Endothelial cell (in vitro differentiated cells): Measurements from ENCODE around the gene SLFN11. TPM values are rescaled to one million over a fixed set of nuclear protein-coding genes. Genes with fewer than 3 reads are reported as not detected.
A peak's percentile ranks its signal among the peaks of the same experiment; 100 is the strongest.

Source experiments
- DNase-seq: peaks from one replicate; pipeline ENCODE4 v3.0.0; 2021; ENCODE audit warnings: low spot score
- H3K27ac Mint-ChIP-seq: one replicate; pipeline ENCODE4 v1.8.0; 2021; ENCODE audit warnings: mixed read lengths, inconsistent platforms; ENCODE audit not compliant: unreplicated experiment
- H3K27me3 Mint-ChIP-seq: one replicate; pipeline ENCODE4 v1.8.0; 2021; ENCODE audit warnings: mild to moderate bottlenecking, moderate library complexity, mixed read lengths, inconsistent platforms; ENCODE audit not compliant: unreplicated experiment
- H3K36me3 Mint-ChIP-seq: one replicate; pipeline ENCODE4 v1.8.0; 2021; ENCODE audit warnings: mild to moderate bottlenecking, low read depth, mixed read lengths, inconsistent platforms; ENCODE audit not compliant: unreplicated experiment
- H3K4me1 Mint-ChIP-seq: one replicate; pipeline ENCODE4 v1.8.0; 2021; ENCODE audit warnings: mild to moderate bottlenecking, mixed read lengths, inconsistent platforms; ENCODE audit not compliant: unreplicated experiment
- H3K4me3 Mint-ChIP-seq: one replicate; pipeline ENCODE4 v1.8.0; 2021; ENCODE audit warnings: mild to moderate bottlenecking, mixed read lengths, inconsistent platforms; ENCODE audit not compliant: unreplicated experiment
- H3K9me3 Mint-ChIP-seq: one replicate; pipeline ENCODE4 v1.8.0; 2021; ENCODE audit warnings: mixed read lengths, inconsistent platforms; ENCODE audit not compliant: unreplicated experiment
- total RNA-seq: library from RNA; stranded (reverse); fragmentation: NEBNext Ultra II Directional; extraction: Animal tissue kit (Norgen Biotek cat#: 25700); gene quantifications from one replicate; pipeline ENCODE4 v1.2.1, GENCODE V29; 2021; ENCODE audit not compliant: unreplicated experiment
- TF ChIP-seq, protein P1 (sequence below): fragments of 200-600 bp; sonication (generic); IDR thresholded peaks from one replicate; pipeline ENCODE4 v1.5.0; 2021; ENCODE audit warnings: antibody characterized with exemption; ENCODE audit not compliant: unreplicated experiment

Gene SLFN11
- total RNA-seq, 1 donor from 2014 or later: 0.26 TPM

DNA sequence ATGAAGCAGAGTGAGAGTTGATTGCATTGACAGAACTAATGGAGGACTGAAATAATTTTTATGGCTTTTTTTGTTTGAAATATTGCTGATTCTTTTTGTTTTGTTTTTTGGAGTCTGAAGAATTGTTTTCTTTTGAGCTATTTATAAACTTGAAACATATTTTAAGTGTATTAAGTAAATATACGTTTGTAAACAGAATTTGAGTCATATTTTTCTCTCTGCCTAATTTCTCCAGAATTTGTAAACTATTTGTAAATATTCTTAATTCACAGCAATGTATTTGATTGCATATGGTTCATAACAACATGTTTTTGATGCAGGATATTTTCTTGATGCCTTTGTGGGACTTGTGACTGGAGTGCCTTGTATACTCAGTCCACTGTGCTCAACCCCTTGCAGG is 50.7 kb downstream of the SLFN11 start:
- Mint-ChIP-seq H3K4me1 (no peaks in the 10 kb centered on the region), H3K27ac (no peak overlapping the region), H3K9me3 (no peaks in the 10 kb centered on the region), H3K27me3 (peaks cover 4% of the 10 kb centered on the region), H3K36me3 (peaks cover 21% of the 10 kb centered on the region), H3K4me3 (no peak overlapping the region)
- TF ChIP-seq, protein P1, sequence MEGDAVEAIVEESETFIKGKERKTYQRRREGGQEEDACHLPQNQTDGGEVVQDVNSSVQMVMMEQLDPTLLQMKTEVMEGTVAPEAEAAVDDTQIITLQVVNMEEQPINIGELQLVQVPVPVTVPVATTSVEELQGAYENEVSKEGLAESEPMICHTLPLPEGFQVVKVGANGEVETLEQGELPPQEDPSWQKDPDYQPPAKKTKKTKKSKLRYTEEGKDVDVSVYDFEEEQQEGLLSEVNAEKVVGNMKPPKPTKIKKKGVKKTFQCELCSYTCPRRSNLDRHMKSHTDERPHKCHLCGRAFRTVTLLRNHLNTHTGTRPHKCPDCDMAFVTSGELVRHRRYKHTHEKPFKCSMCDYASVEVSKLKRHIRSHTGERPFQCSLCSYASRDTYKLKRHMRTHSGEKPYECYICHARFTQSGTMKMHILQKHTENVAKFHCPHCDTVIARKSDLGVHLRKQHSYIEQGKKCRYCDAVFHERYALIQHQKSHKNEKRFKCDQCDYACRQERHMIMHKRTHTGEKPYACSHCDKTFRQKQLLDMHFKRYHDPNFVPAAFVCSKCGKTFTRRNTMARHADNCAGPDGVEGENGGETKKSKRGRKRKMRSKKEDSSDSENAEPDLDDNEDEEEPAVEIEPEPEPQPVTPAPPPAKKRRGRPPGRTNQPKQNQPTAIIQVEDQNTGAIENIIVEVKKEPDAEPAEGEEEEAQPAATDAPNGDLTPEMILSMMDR: no peak
- DNase-seq: no peak

DNA sequence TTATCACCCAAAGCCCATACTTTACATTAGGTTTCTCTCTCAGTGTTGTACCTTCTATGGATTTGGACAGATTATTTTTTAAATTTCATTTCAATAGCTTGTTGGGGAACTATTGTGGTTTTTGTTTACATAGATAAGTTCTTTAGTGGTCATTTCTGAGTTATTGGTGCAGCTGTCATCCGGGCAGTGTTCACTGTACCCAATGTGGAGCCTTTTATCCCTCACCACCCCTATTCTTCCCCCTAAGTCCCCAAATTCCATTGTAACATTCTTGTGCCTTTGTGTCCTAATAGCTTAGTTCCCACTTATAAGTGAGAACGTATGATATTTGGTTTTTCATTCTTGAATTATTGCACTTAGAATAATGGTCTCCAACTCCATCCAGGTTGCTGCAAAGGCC is 57.5 kb downstream of the SLFN11 start:
- Mint-ChIP-seq H3K27me3 (peaks cover 8% of the 10 kb centered on the region), H3K27ac (no peak overlapping the region), H3K4me3 (no peak overlapping the region), H3K4me1 (peaks cover 8% of the 10 kb centered on the region), H3K36me3 (no peaks in the 10 kb centered on the region), H3K9me3 (no peaks in the 10 kb centered on the region)
- TF ChIP-seq, protein P1: no peak
- DNase-seq: no peak

DNA sequence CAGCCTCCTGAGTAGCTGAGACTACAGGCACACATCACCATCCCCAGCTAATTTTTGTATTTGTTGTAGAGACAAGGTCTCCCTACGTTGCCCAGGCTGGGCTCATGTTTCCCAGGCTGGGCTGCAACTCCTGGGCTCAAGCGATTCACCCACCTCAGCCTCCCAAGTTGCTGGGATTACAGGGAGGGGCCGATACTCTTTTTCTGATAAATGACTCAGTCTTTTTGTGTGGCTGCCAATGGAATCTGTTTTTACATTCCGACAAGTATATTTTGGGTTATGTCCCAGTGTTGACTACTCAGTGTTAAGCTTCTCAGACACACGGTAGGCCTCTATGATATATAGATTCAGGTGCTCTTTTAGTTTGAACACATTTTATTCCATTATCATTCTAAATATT is 58.1 kb downstream of the SLFN11 start:
- no peak for DNase-seq
- no peaks in the 10 kb centered on the region for H3K9me3 Mint-ChIP-seq
- TF ChIP-seq, protein P1: no peak
- H3K36me3 Mint-ChIP-seq: no peaks in the 10 kb centered on the region
- H3K4me1 Mint-ChIP-seq: peaks cover 8% of the 10 kb centered on the region
- H3K27me3 Mint-ChIP-seq: peaks cover 8% of the 10 kb centered on the region
- H3K4me3 Mint-ChIP-seq: no peak overlapping the region
- H3K27ac Mint-ChIP-seq: no peak overlapping the region

DNA sequence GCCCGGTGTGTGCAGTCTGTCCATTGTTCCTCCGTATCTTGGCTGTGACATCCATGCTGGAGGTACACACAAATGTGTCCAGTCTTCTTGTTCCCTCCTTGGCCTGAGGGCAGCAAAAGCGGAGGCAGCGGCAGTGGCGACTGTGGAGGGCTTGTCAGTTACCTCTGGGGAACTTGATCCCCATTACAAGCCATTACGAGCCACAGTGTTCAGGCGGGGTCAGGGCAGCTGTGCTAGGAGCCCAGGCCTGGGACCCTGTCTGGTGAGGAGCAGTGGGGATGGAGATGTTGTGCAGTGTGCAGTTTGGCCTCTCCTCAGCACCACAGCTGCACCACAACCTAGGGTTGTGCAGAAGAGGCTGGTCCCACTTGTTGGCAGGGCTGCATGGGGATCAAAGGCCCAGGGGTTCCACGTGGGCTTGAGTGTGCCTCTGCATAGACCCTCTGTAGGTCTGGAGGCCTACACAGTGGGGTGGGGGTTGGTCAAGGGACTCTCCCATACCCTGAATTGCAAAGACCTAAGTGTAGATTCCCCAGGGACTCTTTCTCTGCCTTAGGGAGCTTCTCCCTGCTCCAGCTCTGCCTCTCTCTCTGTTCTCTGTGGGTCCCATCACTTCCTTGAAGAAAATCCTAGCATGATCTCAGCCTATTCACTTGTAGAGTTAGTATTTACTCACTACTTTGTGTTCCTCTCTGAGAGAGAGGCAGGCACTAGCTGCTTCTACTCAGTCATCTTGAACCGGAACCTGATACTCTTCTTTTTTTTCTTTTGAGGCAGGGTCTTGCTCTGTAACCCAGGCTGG is 58.8 kb downstream of the SLFN11 start:
- Mint-ChIP-seq H3K27me3 (peaks cover 8% of the 10 kb centered on the region), H3K4me3 (no peak overlapping the region), H3K9me3 (no peaks in the 10 kb centered on the region), H3K36me3 (no peaks in the 10 kb centered on the region), H3K4me1 (peaks cover 8% of the 10 kb centered on the region), H3K27ac (no peak overlapping the region)
- DNase-seq: no peak
- TF ChIP-seq, protein P1: no peak

DNA sequence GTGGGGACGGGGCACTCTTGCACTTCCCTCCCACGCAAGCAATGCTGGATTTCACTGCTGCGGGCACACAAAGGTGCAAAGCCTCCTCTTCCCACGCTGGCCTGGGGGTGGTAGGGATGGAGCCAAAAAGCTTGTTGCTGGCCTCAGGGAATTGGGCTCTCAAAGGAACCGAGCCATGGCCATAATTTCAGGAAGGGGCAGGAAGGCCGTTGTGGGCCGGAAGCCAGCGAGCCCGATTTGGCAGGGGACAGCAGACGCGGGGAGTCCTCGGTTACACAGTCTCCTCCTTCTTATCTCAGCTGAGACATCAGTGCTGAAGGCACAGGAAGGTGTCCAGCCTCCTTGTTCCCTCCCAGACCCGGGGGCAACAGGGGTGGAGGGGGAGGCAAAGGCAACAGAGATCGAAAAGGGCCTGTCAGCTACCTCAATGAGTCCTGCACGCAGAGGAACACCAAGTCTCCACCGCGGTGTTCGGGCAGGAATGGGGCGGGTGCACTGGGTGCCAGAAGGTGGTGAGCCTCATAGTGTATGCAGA is 59.5 kb downstream of the SLFN11 start:
- no peaks in the 10 kb centered on the region for H3K36me3 Mint-ChIP-seq
- DNase-seq: peak; percentile 6
- no peak overlapping the region for H3K27ac Mint-ChIP-seq
- peaks cover 8% of the 10 kb centered on the region for H3K4me1 Mint-ChIP-seq
- H3K9me3 Mint-ChIP-seq: no peaks in the 10 kb centered on the region
- H3K27me3 Mint-ChIP-seq: peaks cover 8% of the 10 kb centered on the region
- TF ChIP-seq, protein P1: no peak
- peak overlapping the region; percentile 89 for H3K4me3 Mint-ChIP-seq
